GM10248 (cell line): Measurements from ENCODE around the gene ECT2L.

Experiments
- CTCF ChIA-PET: fragments of 300-600 bp; sonication (Branson Sonifier 250); formaldehyde crosslinking; extraction: SDS; loops from one replicate; lab custom pipeline; 2021; ENCODE audit warnings: antibody characterized with exemption; lab: Yijun Ruan, JAX
- POLR2A ChIA-PET: fragments of 350-650 bp; sonication (Branson Sonifier 250); formaldehyde crosslinking; extraction: SDS; loops from one replicate; lab custom pipeline; 2020; ENCODE audit warnings: antibody characterized with exemption; lab: Yijun Ruan, JAX
- DNase-seq: peaks from one replicate; pipeline ENCODE4 v3.0.0; 2012; ENCODE audit errors: extremely low spot score
- CTCF ChIP-seq: IDR thresholded peaks from 2 replicates; pipeline ENCODE4 v1.5.1; 2012; ENCODE audit warnings: mild to moderate bottlenecking, low read depth; ENCODE audit errors: extremely low read depth, missing control alignments, control extremely low read depth

The ECT2L gene

GRCh38 chr6:138844192-138844591 is 48.3 kb downstream of the ECT2L start:
- DNase-seq = no peak
- POLR2A ChIA-PET = no interaction called here

GRCh38 chr6:138847884-138848283 is 52.0 kb downstream of the ECT2L start:
- DNase-seq = no peak
- ChIA-PET CTCF (interaction anchor here (1.1 to 1.5 kb wide), 3 partner anchors 9 to 24 kb away, joined by 3 to 4 read pairs (median 4); no protein-coding TSS in a partner anchor), POLR2A (no interaction called here)
- no peak for TF ChIP-seq CTCF

More at GRCh38 chr6:138844192-138844591, 48.3 kb downstream of the ECT2L start:
- CTCF ChIA-PET = interaction anchor here (0.9 to 1.4 kb wide), 3 partner anchors 19 to 365 kb away, joined by 3 read pairs; no protein-coding TSS in a partner anchor
- no peak for TF ChIP-seq CTCF

GRCh38 chr6:138848461-138848860 is 52.6 kb downstream of the ECT2L start:
- no peak for DNase-seq
- CTCF ChIA-PET = interaction anchor here (0.8 to 1.7 kb wide), 5 partner anchors 8 to 138 kb away, joined by 3 to 6 read pairs (median 3); no protein-coding TSS in a partner anchor
- TF ChIP-seq CTCF = no peak
- POLR2A ChIA-PET = no interaction called here

- CTCF ChIA-PET = interaction anchor here (1.1 to 1.7 kb wide), 2 partner anchors 9 to 136 kb away, joined by 3 to 6 read pairs; no protein-coding TSS in a partner anchor
These were observed 53.9 kb downstream of the ECT2L start for GRCh38 chr6:138849791-138850190.

DNA sequence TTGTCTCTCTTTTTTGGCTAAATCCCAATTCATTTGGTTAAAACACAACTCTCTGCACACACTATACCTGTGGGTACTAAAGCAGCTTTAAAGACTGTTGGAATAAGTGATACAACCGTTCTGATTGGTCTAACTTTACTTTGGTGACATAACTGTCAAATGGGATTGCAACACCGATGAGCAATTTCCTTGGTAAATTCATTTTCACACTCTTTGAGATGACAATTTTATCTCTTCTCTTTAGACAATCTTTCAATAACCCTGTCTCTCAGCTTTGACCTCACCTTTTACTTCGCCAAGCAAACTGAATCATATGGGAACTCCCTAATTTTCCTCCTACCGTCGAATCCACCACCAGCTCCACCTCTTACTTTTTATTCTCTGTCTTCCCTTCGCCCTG is 60.8 kb downstream of the ECT2L start:
- no peak for DNase-seq
- no peak for TF ChIP-seq CTCF
- ChIA-PET CTCF (interaction anchor here (1.4 to 1.7 kb wide), 2 partner anchors 8 to 10 kb away, joined by 4 to 5 read pairs; no protein-coding TSS in a partner anchor), POLR2A (no interaction called here)

More at GRCh38 chr6:138849791-138850190, 53.9 kb downstream of the ECT2L start:
- POLR2A ChIA-PET = no interaction called here
- no peak for TF ChIP-seq CTCF
- DNase-seq = no peak

DNA sequence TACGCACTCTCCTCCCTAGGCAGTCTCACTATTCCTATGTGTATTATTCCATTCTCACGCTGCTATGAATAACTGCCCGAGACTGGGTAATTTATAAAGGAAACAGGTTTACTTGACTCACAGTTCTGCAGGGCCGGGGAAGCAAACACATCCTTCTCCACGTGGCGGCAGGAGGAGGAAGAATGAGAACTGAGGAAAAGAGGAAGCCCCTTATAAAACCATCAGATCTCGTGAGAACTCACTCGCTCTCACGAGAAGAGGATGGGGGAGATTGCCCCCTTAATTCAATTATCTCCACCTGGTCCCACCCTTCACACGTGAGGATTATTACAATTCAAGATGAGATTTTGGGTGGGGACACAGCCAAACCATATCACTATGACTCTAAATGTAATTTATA is 61.9 kb downstream of the ECT2L start:
- DNase-seq = no peak
- CTCF ChIA-PET = interaction anchor here (1.4 kb wide), 1 partner anchor 9 kb away, joined by 4 read pairs; no protein-coding TSS in a partner anchor
- POLR2A ChIA-PET = no interaction called here
- TF ChIP-seq CTCF = no peak

DNA sequence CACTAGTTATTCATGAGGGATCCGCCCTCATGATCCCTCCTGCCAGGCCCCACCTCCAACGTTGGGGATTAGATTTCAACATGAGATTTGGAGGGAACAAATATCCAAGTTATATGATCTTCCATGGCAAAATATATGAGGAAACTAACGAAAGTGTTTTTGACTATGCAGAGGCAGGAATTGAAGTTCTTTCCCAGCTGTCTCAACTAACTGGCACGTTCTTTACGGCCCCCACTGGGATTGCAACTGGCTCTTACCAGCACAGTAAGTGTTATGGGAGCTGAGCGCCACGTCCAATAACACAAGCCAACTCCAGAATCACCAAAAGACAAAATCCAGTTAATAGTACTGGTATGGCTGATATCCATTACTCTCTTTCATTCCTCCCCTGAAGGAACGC is 66.6 kb downstream of the ECT2L start:
- no peak for TF ChIP-seq CTCF
- CTCF ChIA-PET = interaction anchor here (0.9 kb wide), 1 partner anchor 11 kb away, joined by 3 read pairs; no protein-coding TSS in a partner anchor
- no peak for DNase-seq
- POLR2A ChIA-PET = no interaction called here
